Esophagus squamous epithelium (tissue), 5 donors: ENCODE data around the gene MEGF10. TPM values are rescaled to one million over a fixed set of nuclear protein-coding genes. Genes with fewer than 3 reads are reported as not detected.

Source experiments
- DNase-seq: peaks from one replicate; lab custom pipeline; 2025; lab: John Stamatoyannopoulos, UW
- H3K27ac ChIP-seq, 4 donors: fragments of 200-600 bp; sonication (generic); one replicate each; pipeline ENCODE4 v1.5.1; 2016 to 2019; ENCODE audit warnings: mild to moderate bottlenecking in 1 of 4
- H3K27me3 ChIP-seq, 4 donors: fragments of 200-600 bp; sonication (generic); 1 replicate in 3 of 4; 2 replicates in 1 of 4; pipeline versions ENCODE4 v1.5.1 to v1.6.0; 2017 to 2021; ENCODE audit warnings: antibody characterized with exemption in 1 of 4
- H3K36me3 ChIP-seq, 3 donors: fragments of 200-600 bp; sonication (generic); one replicate each; pipeline ENCODE4 v1.5.1; 2016 to 2019
- H3K4me1 ChIP-seq, 3 donors: fragments of 200-600 bp; sonication (generic); one replicate each; pipeline ENCODE4 v1.5.1; 2017 to 2019
- H3K4me3 ChIP-seq, 4 donors: fragments of 200-600 bp; sonication (generic); 1 replicate in 3 of 4; 2 replicates in 1 of 4; pipeline ENCODE4 v1.5.1; 2016 to 2019; ENCODE audit warnings: mild to moderate bottlenecking in 2 of 4, moderate library complexity in 1 of 4
- H3K9me3 ChIP-seq, 3 donors: fragments of 200-600 bp; sonication (generic); one replicate each; pipeline ENCODE4 v1.5.1; 2016 to 2019
- POLR2A ChIP-seq, 4 donors: fragments of 450-650 bp; IDR thresholded peaks; one replicate each; pipeline ENCODE4 v1.6.1; 2017; ENCODE audit warnings: antibody characterized with exemption in 4 of 4, mild to moderate bottlenecking in 4 of 4, moderate library complexity in 3 of 4
- WGBS, 2 donors: methylation state at CpG; one replicate each; pipeline ENCODE4 v1.1.5; 2018; 5-methylcytosine and 5-hydroxymethylcytosine counted together
- intact Hi-C: fragments of 100-400 bp; cut with DNase I; formaldehyde crosslinking; loops from one replicate; pipeline ENCODE4 v1.15.0; 2022
- total RNA-seq, 4 donors: library from RNA; depleted of rRNA; stranded (reverse); fragments of >200 nt; gene quantifications; one replicate each; pipeline ENCODE4 v1.1.0, GENCODE V29; 2016
- TF ChIP-seq, protein P1 (sequence below), 6 experiments: fragments of 450-650 bp in 4 of 6; fragments of 200-600 bp in 2 of 6; sonication (generic) in 2 of 6; IDR thresholded peaks; one replicate each; pipeline ENCODE4 v1.5.1; 2016 to 2019; ENCODE audit warnings: antibody characterized with exemption in 6 of 6, mild to moderate bottlenecking in 4 of 6, moderate library complexity in 4 of 6
- donor health status: DM: yes; HTN: yes; CAD: no.

MEGF10 gene
- total RNA-seq, 4 donors from 2014 or later, result 1.1 TPM; not detected in 3

DNA sequence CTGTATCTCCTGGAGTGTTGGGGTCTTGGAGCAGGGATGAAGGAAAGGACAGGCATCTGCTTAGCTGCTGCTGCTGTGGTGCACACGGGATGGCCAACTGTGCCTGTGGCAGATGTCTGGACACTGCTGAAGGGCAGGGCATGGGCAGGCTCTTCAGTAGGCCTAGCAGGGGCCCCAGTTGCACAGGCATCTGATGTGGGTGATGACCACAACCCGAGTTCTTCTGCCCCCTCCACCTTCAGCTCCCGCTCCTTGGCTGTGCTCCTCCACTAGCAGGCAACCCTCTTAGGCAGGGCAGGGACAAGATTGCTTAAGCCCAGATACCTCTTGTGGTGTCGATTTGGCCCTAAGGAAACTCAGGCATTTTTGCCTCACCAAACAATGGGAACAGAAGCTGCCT, 9.0 kb upstream of the MEGF10 start:
- WGBS, 2 donors, result 44 to 82% methylated on average over 1 to 3 of the region's 4 CpGs
- Histone ChIP-seq H3K27ac (no peak overlapping the region), H3K9me3 (no peaks in the 10 kb centered on the region), H3K27me3 (peaks cover 0 to 38% (median 0%) of the 10 kb centered on the region in 4 donors), H3K4me3 (no peak overlapping the region), H3K36me3 (no peaks in the 10 kb centered on the region), H3K4me1 (no peaks in the 10 kb centered on the region)
- intact Hi-C loops, result no loop called here
- no peak for DNase-seq
- TF ChIP-seq POLR2A (IDR thresholded peaks at IDR 0.05), result no peak
- TF ChIP-seq, protein P1, sequence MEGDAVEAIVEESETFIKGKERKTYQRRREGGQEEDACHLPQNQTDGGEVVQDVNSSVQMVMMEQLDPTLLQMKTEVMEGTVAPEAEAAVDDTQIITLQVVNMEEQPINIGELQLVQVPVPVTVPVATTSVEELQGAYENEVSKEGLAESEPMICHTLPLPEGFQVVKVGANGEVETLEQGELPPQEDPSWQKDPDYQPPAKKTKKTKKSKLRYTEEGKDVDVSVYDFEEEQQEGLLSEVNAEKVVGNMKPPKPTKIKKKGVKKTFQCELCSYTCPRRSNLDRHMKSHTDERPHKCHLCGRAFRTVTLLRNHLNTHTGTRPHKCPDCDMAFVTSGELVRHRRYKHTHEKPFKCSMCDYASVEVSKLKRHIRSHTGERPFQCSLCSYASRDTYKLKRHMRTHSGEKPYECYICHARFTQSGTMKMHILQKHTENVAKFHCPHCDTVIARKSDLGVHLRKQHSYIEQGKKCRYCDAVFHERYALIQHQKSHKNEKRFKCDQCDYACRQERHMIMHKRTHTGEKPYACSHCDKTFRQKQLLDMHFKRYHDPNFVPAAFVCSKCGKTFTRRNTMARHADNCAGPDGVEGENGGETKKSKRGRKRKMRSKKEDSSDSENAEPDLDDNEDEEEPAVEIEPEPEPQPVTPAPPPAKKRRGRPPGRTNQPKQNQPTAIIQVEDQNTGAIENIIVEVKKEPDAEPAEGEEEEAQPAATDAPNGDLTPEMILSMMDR (IDR thresholded peaks at IDR 0.05), result no peak

DNA sequence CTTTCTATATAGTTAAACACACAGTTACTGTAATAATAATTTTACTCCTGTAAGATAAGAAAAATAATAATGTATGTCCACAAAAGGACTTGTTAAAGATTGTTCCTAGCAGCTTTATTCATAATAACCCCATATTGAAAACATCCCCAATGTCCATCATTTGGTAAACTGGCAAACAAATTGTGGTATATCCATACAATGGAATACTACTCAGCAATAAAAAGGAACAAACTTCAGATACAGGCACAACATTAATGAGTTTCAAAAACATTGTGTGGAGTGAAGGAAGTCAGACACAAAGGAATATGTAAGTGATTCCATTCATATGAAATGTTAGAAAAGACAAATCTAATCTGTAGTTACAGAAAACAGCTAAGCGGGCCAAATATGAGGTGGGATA, 1.9 kb upstream of the MEGF10 start:
- Histone ChIP-seq H3K27ac (no peak overlapping the region), H3K9me3 (no peaks in the 10 kb centered on the region), H3K36me3 (no peaks in the 10 kb centered on the region), H3K27me3 (peaks cover 0 to 62% (median 4%) of the 10 kb centered on the region in 4 donors), H3K4me3 (no peak overlapping the region), H3K4me1 (peaks cover 0 to 11% (median 8%) of the 10 kb centered on the region in 3 donors)
- 96% methylated on average over 1 of the region's 1 CpG for WGBS, 2 donors
- intact Hi-C loops, result no loop called here
- TF ChIP-seq POLR2A (IDR thresholded peaks at IDR 0.05), result no peak
- TF ChIP-seq, protein P1 (IDR thresholded peaks at IDR 0.05), result no peak
- DNase-seq, result no peak

- Histone ChIP-seq H3K36me3 (no peaks in the 10 kb centered on the region), H3K4me1 (peaks cover 0 to 11% (median 8%) of the 10 kb centered on the region in 3 donors), H3K27me3 (peaks cover 0 to 64% (median 4%) of the 10 kb centered on the region in 4 donors), H3K27ac (no peak overlapping the region), H3K4me3 (peak overlapping the region in 2 of 4 donors; percentile 24 to 54), H3K9me3 (no peaks in the 10 kb centered on the region)
- TF ChIP-seq, protein P1 (IDR thresholded peaks at IDR 0.05), result no peak
- no peak for TF ChIP-seq POLR2A (IDR thresholded peaks at IDR 0.05)
- DNase-seq, result no peak
- WGBS, 2 donors, result 29 to 31% methylated on average over 19 to 21 of the region's 28 CpGs
- intact Hi-C loops, result no loop called here
These were observed 524 bp downstream of the MEGF10 start for GRCh38 chr5:127290946-127291693.

- H3K4me3 ChIP-seq, result no peak overlapping the region
- H3K36me3 ChIP-seq, result no peaks in the 10 kb centered on the region
- no peaks in the 10 kb centered on the region for H3K9me3 ChIP-seq
- H3K27ac ChIP-seq, result no peak overlapping the region
- WGBS, 2 donors, result 57 to 67% methylated on average over 2 of the region's 2 CpGs
- no peak for DNase-seq
- TF ChIP-seq, protein P1 (IDR thresholded peaks at IDR 0.05), result no peak
- no peak for TF ChIP-seq POLR2A (IDR thresholded peaks at IDR 0.05)
- intact Hi-C loops, result no loop called here
- H3K27me3 ChIP-seq, result peaks cover 0 to 64% (median 4%) of the 10 kb centered on the region in 4 donors
- peaks cover 0 to 11% (median 8%) of the 10 kb centered on the region in 3 donors for H3K4me1 ChIP-seq
These were observed 1.6 kb downstream of the MEGF10 start for GRCh38 chr5:127292030-127292735.

DNA sequence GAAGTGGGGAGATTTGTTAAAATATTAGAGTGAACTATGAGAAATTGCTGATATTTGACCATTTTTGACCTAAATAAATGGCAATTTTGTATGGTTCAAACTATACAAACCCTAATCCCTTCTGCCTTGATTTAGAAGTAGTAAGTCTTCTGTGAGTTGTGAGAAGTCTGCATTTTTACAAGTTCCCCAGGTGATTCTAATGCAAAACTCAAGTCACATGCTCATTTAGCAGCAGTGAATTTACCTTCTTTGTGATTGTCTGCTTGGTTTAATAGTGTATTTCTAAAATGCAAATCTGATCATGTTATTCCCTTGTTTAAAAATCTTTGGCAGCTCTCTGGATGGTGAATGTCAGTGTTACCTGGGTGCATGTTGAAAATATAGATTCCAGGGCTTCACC, 2.8 kb downstream of the MEGF10 start:
- DNase-seq, result no peak

More for the DNA sequence above, 2.8 kb downstream of the MEGF10 start:
- intact Hi-C loops, result no loop called here
- Histone ChIP-seq H3K4me3 (no peak overlapping the region), H3K4me1 (peaks cover 0 to 11% (median 8%) of the 10 kb centered on the region in 3 donors), H3K36me3 (no peaks in the 10 kb centered on the region), H3K9me3 (no peaks in the 10 kb centered on the region), H3K27me3 (peaks cover 0 to 61% (median 4%) of the 10 kb centered on the region in 4 donors), H3K27ac (no peak overlapping the region)
- TF ChIP-seq, protein P1 (IDR thresholded peaks at IDR 0.05), result no peak
- TF ChIP-seq POLR2A (IDR thresholded peaks at IDR 0.05), result no peak
